ENCODE measurements around the gene FLNC. TPM values are rescaled to one million over a fixed set of nuclear protein-coding genes. Genes with fewer than 3 reads are reported as not detected.

The FLNC gene
- total RNA-seq, 1 experiment from 2014 or later, result 10.2 TPM

- ChIA-PET CTCF (no interaction called here), POLR2A (no interaction called here)
- ATAC-seq (no peak), DNase-seq (ENCODE audit: low read depth, low spot score) (no peak)
- no TSS peak for BruUV-seq (replicated peaks)
- no peaks in the 10 kb centered on the region for H3K4me1 ChIP-seq (ENCODE audit: control insufficient read depth, insufficient read depth, low read length)
- no peaks in the 10 kb centered on the region for H3K9me3 ChIP-seq (ENCODE audit: control insufficient read depth, insufficient read depth, low read depth, low read length)
- no peaks in the 10 kb centered on the region for H3K36me3 ChIP-seq (ENCODE audit: control insufficient read depth, insufficient read depth, low read length)
- no peak overlapping the region for H3K27ac ChIP-seq (ENCODE audit: low read length)
- in situ Hi-C loops (cut with HindIII; ENCODE audit: low pct_unique_long_range_greater_than_20kb, low sequenced_read_pairs) (no loop called here), intact Hi-C loops (cut with micrococcal nuclease; ENCODE audit: unreplicated experiment) (no loop called here)
- no peak overlapping the region for H3K4me3 ChIP-seq (ENCODE audit: low read depth in 2 of 2, low read length in 2 of 2)
- TF ChIP-seq CTCF (IDR thresholded peaks at IDR 0.05), result no peak
- H3K27me3 ChIP-seq (ENCODE audit: control insufficient read depth, insufficient read depth, low read length), result peaks cover 6% of the 10 kb centered on the region
Measured at GRCh38 chr7:128810473-128810872, 19.7 kb upstream of the FLNC start.

GRCh38 chr7:128810997-128811396 is 19.2 kb upstream of the FLNC start:
- in situ Hi-C loops (cut with HindIII; ENCODE audit: low pct_unique_long_range_greater_than_20kb, low sequenced_read_pairs) (no loop called here), intact Hi-C loops (cut with micrococcal nuclease; ENCODE audit: unreplicated experiment) (no loop called here)
- DNase-seq (ENCODE audit: low read depth, low spot score) (no peak), ATAC-seq (no peak)
- Histone ChIP-seq H3K4me1 (ENCODE audit: control insufficient read depth, insufficient read depth, low read length) (no peaks in the 10 kb centered on the region), H3K9me3 (ENCODE audit: control insufficient read depth, insufficient read depth, low read depth, low read length) (no peaks in the 10 kb centered on the region), H3K36me3 (ENCODE audit: control insufficient read depth, insufficient read depth, low read length) (no peaks in the 10 kb centered on the region), H3K27ac (ENCODE audit: low read length) (no peak overlapping the region), H3K4me3 (ENCODE audit: low read depth in 2 of 2, low read length in 2 of 2) (no peak overlapping the region), H3K27me3 (ENCODE audit: control insufficient read depth, insufficient read depth, low read length) (peaks cover 7% of the 10 kb centered on the region)
- TF ChIP-seq SIN3A (IDR thresholded peaks at IDR 0.05; ENCODE audit: borderline replicate concordance, insufficient read depth, low read depth, low read length), result no peak
- no peak for TF ChIP-seq TCF7L2 (IDR thresholded peaks at IDR 0.05; ENCODE audit: low read depth, low read length)
- no peak for TF ChIP-seq CTCF (IDR thresholded peaks at IDR 0.05)
- TF ChIP-seq POLR2AphosphoS5 (IDR thresholded peaks at IDR 0.05; ENCODE audit: low read depth, low read length), result no peak
- TF ChIP-seq REST (IDR thresholded peaks at IDR 0.05; ENCODE audit: insufficient read depth in 1 of 2, low read depth in 2 of 2, low read length in 1 of 2), result no peak
- BruUV-seq (replicated peaks), result no TSS peak
- ChIA-PET POLR2A (no interaction called here), CTCF (no interaction called here)
